Measurements from ENCODE around the gene EREG.
"Not testable (repeated sequence)": the region's sequence is repeated elsewhere in the genome, so short reads cannot be mapped to it uniquely, and the experiment has no call there.

The EREG gene

GRCh38 chr4:74364652-74365491, at the start of gene EREG:
TSS of gene EREG (plus strand) at chr4:74365145. CDS start at chr4:74365309, 164 bp downstream.
- no peak for DNase-seq (ENCODE audit: low read depth)

GRCh38 chr4:74315376-74315775, 49.6 kb upstream of the EREG start:
- DNase-seq (ENCODE audit: low read depth), result no peak

- no peak for DNase-seq (ENCODE audit: low read depth)
These were observed 48.5 kb upstream of the EREG start for GRCh38 chr4:74316397-74316796.

- DNase-seq (ENCODE audit: low read depth), result no peak
These were observed 47.2 kb upstream of the EREG start for GRCh38 chr4:74317616-74318246.

- DNase-seq (ENCODE audit: low read depth), result no peak
These were observed 46.7 kb upstream of the EREG start for GRCh38 chr4:74318276-74318675.

GRCh38 chr4:74319470-74319869, 45.5 kb upstream of the EREG start:
- no peak for DNase-seq (ENCODE audit: low read depth)

- peak; percentile 18 for DNase-seq (ENCODE audit: low read depth)
These were observed 44.3 kb upstream of the EREG start for GRCh38 chr4:74320559-74321118.

- no peak for DNase-seq (ENCODE audit: low read depth)
These were observed 42.6 kb upstream of the EREG start for GRCh38 chr4:74322301-74322700.

- no peak for DNase-seq (ENCODE audit: low read depth)
These were observed 41.3 kb upstream of the EREG start for GRCh38 chr4:74323663-74324062.

- no peak for DNase-seq (ENCODE audit: low read depth)
These were observed 40.7 kb upstream of the EREG start for GRCh38 chr4:74324262-74324661.

- no peak for DNase-seq (ENCODE audit: low read depth)
These were observed 39.1 kb upstream of the EREG start for GRCh38 chr4:74325886-74326285.

- no peak for DNase-seq (ENCODE audit: low read depth)
These were observed 37.2 kb upstream of the EREG start for GRCh38 chr4:74327762-74328161.

GRCh38 chr4:74328501-74328900, 36.4 kb upstream of the EREG start:
- no peak for DNase-seq (ENCODE audit: low read depth)

- DNase-seq (ENCODE audit: low read depth), result no peak
These were observed 35.6 kb upstream of the EREG start for GRCh38 chr4:74329307-74329706.

- DNase-seq (ENCODE audit: low read depth), result no peak
These were observed 34.6 kb upstream of the EREG start for GRCh38 chr4:74330295-74330750.

GRCh38 chr4:74331252-74331651, 33.7 kb upstream of the EREG start:
- no peak for DNase-seq (ENCODE audit: low read depth)

- DNase-seq (ENCODE audit: low read depth), result no peak
These were observed 33.0 kb upstream of the EREG start for GRCh38 chr4:74331944-74332343.

- DNase-seq (ENCODE audit: low read depth), result no peak
These were observed 30.3 kb upstream of the EREG start for GRCh38 chr4:74334636-74335035.

- no peak for DNase-seq (ENCODE audit: low read depth)
These were observed 29.5 kb upstream of the EREG start for GRCh38 chr4:74335341-74336021.

- no peak for DNase-seq (ENCODE audit: low read depth)
These were observed 26.1 kb upstream of the EREG start for GRCh38 chr4:74338792-74339333.

GRCh38 chr4:74339501-74339900, 25.4 kb upstream of the EREG start:
- DNase-seq (ENCODE audit: low read depth), result no peak

- DNase-seq (ENCODE audit: low read depth), result not testable (repeated sequence)
These were observed 24.5 kb upstream of the EREG start for GRCh38 chr4:74340421-74340820.

Measured in GM04504 (cell line).